Calu3 (cell line): Measurements from ENCODE around the gene CIBAR2. TPM values are rescaled to one million over a fixed set of nuclear protein-coding genes. Genes with fewer than 3 reads are reported as not detected.

ENCODE experiments used
- BruUV-seq: library from RNA; stranded (reverse); fragments of 400-500 nt; replicated peaks from 2 replicates; lab custom pipeline; 2021; lab: Mats Ljungman, UMichigan
- CTCF ChIA-PET: fragments of 300-600 bp; sonication (Branson Sonifier 250); formaldehyde crosslinking; loops from one replicate; lab custom pipeline; 2022; ENCODE audit warnings: antibody characterized with exemption; lab: Charles Lee
- DNase-seq: peaks from one replicate; pipeline ENCODE4 v3.0.0; 2022
- H3K27ac Mint-ChIP-seq: one replicate; pipeline ENCODE4 v1.8.0; 2022; ENCODE audit warnings: mixed read lengths; ENCODE audit not compliant: unreplicated experiment
- H3K27me3 Mint-ChIP-seq: one replicate; pipeline ENCODE4 v1.8.0; 2022; ENCODE audit warnings: mixed read lengths; ENCODE audit not compliant: unreplicated experiment
- H3K36me3 Mint-ChIP-seq: one replicate; pipeline ENCODE4 v1.8.0; 2022; ENCODE audit warnings: mild to moderate bottlenecking, moderate library complexity, mixed read lengths; ENCODE audit not compliant: insufficient read depth, unreplicated experiment
- H3K4me1 Mint-ChIP-seq: one replicate; pipeline ENCODE4 v1.8.0; 2022; ENCODE audit warnings: mild to moderate bottlenecking, low read depth, mixed read lengths; ENCODE audit not compliant: unreplicated experiment
- H3K4me3 Mint-ChIP-seq: one replicate; pipeline ENCODE4 v1.8.0; 2022; ENCODE audit warnings: mild to moderate bottlenecking, low read depth, moderate library complexity, mixed read lengths; ENCODE audit not compliant: unreplicated experiment
- H3K9me3 Mint-ChIP-seq: one replicate; pipeline ENCODE4 v1.8.0; 2022; ENCODE audit warnings: low read depth, mixed read lengths; ENCODE audit not compliant: unreplicated experiment
- CTCF ChIP-seq: fragments of 200-600 bp; IDR thresholded peaks from one replicate; pipeline ENCODE4 v1.8.0; 2022; ENCODE audit warnings: antibody characterized with exemption; ENCODE audit not compliant: unreplicated experiment
- intact Hi-C: fragments of 100-400 bp; cut with micrococcal nuclease; formaldehyde crosslinking; loops from one replicate; pipeline ENCODE4 v1.10.0; 2022; ENCODE audit not compliant: unreplicated experiment
- total RNA-seq: library from RNA; stranded (reverse); gene quantifications from 2 replicates; pipeline ENCODE4 v1.2.3, GENCODE V29; 2022

Gene CIBAR2
- total RNA-seq, 1 experiment from 2014 or later, result not detected

- H3K27ac Mint-ChIP-seq, result no peak overlapping the region
- no TSS peak for BruUV-seq
- no peak for DNase-seq
- H3K27me3 Mint-ChIP-seq, result peaks cover 60% of the 10 kb centered on the region
- CTCF ChIA-PET, result no interaction called here
- TF ChIP-seq CTCF, result no peak
- no peaks in the 10 kb centered on the region for H3K36me3 Mint-ChIP-seq
- H3K4me1 Mint-ChIP-seq, result peaks cover 10% of the 10 kb centered on the region
- no peaks in the 10 kb centered on the region for H3K9me3 Mint-ChIP-seq
- H3K4me3 Mint-ChIP-seq, result no peak overlapping the region
- intact Hi-C loops, result no loop called here
Measured at GRCh38 chr16:85157372-85157771, 45.1 kb upstream of the CIBAR2 start.

GRCh38 chr16:85156869-85157268 is 44.6 kb upstream of the CIBAR2 start:
- TF ChIP-seq CTCF, result no peak
- CTCF ChIA-PET, result no interaction called here
- H3K27ac Mint-ChIP-seq, result no peak overlapping the region
- no peak for DNase-seq
- no peaks in the 10 kb centered on the region for H3K9me3 Mint-ChIP-seq
- peaks cover 10% of the 10 kb centered on the region for H3K4me1 Mint-ChIP-seq
- no peaks in the 10 kb centered on the region for H3K36me3 Mint-ChIP-seq
- intact Hi-C loops, result no loop called here
- H3K27me3 Mint-ChIP-seq, result peaks cover 56% of the 10 kb centered on the region
- BruUV-seq, result no TSS peak
- H3K4me3 Mint-ChIP-seq, result no peak overlapping the region

GRCh38 chr16:85156440-85156839 is 44.2 kb upstream of the CIBAR2 start:
- no peak overlapping the region for H3K4me3 Mint-ChIP-seq
- H3K9me3 Mint-ChIP-seq, result no peaks in the 10 kb centered on the region
- no peak overlapping the region for H3K27ac Mint-ChIP-seq
- peaks cover 56% of the 10 kb centered on the region for H3K27me3 Mint-ChIP-seq
- intact Hi-C loops, result no loop called here
- peaks cover 13% of the 10 kb centered on the region for H3K4me1 Mint-ChIP-seq
- DNase-seq, result no peak
- no peaks in the 10 kb centered on the region for H3K36me3 Mint-ChIP-seq
- no TSS peak for BruUV-seq
- no peak for TF ChIP-seq CTCF
- CTCF ChIA-PET, result no interaction called here

- no TSS peak for BruUV-seq
- H3K4me3 Mint-ChIP-seq, result no peak overlapping the region
- no peak for TF ChIP-seq CTCF
- peaks cover 24% of the 10 kb centered on the region for H3K4me1 Mint-ChIP-seq
- H3K27me3 Mint-ChIP-seq, result peaks cover 59% of the 10 kb centered on the region
- CTCF ChIA-PET, result no interaction called here
- intact Hi-C loops, result no loop called here
- no peaks in the 10 kb centered on the region for H3K9me3 Mint-ChIP-seq
- H3K27ac Mint-ChIP-seq, result no peak overlapping the region
- no peaks in the 10 kb centered on the region for H3K36me3 Mint-ChIP-seq
- no peak for DNase-seq
Measured at GRCh38 chr16:85153656-85154091, 41.4 kb upstream of the CIBAR2 start.
